K562 (cell line): Measurements from ENCODE around the gene PTP4A2. TPM values are rescaled to one million over a fixed set of nuclear protein-coding genes. Genes with fewer than 3 reads are reported as not detected.

ENCODE experiments used
- CBX5 ChIP-seq: IDR thresholded peaks from 2 replicates; pipeline ENCODE4 v1.6.1; 2014; ENCODE audit warnings: low read depth, borderline replicate concordance
- CEBPB ChIP-seq: fragments of 450-650 bp; IDR thresholded peaks from 2 replicates; pipeline ENCODE4 v1.6.1; 2016; ENCODE audit warnings: missing genetic modification characterization, missing compliant biosample characterization
- HSF4 ChIP-seq: fragments of 250-450 bp; sonication (Bioruptor Pico); IDR thresholded peaks from 2 replicates; pipeline ENCODE4 v2.1.2; 2022; ENCODE audit warnings: mild to moderate bottlenecking, moderate library complexity, borderline replicate concordance
- ILF3 ChIP-seq: fragments of 450-650 bp; IDR thresholded peaks from 2 replicates; pipeline ENCODE4 v1.6.1; 2018; ENCODE audit warnings: antibody characterized with exemption, mild to moderate bottlenecking, moderate library complexity, borderline replicate concordance
- NFATC3 ChIP-seq: fragments of 450-650 bp; IDR thresholded peaks from 2 replicates; pipeline ENCODE4 v1.6.1; 2017; ENCODE audit warnings: mild to moderate bottlenecking
- NR2C1 ChIP-seq, 2 experiments: fragments of 450-650 bp; IDR thresholded peaks; 2 replicates each; pipeline ENCODE4 v1.6.1; 2017; ENCODE audit warnings: mild to moderate bottlenecking in 2 of 2, antibody characterized with exemption in 1 of 2, inconsistent platforms in 1 of 2, missing compliant biosample characterization in 1 of 2, missing genetic modification characterization in 1 of 2
- PHB2 ChIP-seq: fragments of 450-650 bp; IDR thresholded peaks from 2 replicates; pipeline ENCODE4 v1.6.1; 2017; ENCODE audit warnings: low read depth
- PHF20 ChIP-seq: fragments of 450-650 bp; IDR thresholded peaks from 2 replicates; pipeline ENCODE4 v1.6.1; 2018; ENCODE audit not compliant: partially characterized antibody
- PYGO2 ChIP-seq: fragments of 450-650 bp; IDR thresholded peaks from 2 replicates; pipeline ENCODE4 v1.6.1; 2016; ENCODE audit warnings: mild to moderate bottlenecking, missing genetic modification characterization, moderate library complexity, missing compliant biosample characterization
- RAD51 ChIP-seq: fragments of 450-650 bp; IDR thresholded peaks from 2 replicates; pipeline ENCODE4 v1.7.1; 2016; ENCODE audit warnings: low read depth, mild to moderate bottlenecking, borderline replicate concordance
- RCOR1 ChIP-seq, 2 experiments: IDR thresholded peaks; 2 replicates each; pipeline ENCODE4 v1.6.1; 2012; ENCODE audit warnings: low read depth in 2 of 2, low read length in 2 of 2, borderline replicate concordance in 1 of 2, improper control_type of control experiment in 1 of 2
- RHOXF2B ChIP-seq: fragments of 250-450 bp; sonication (Bioruptor Pico); conservative IDR thresholded peaks from 2 replicates; pipeline ENCODE4 v1.5.1; 2021
- SIN3B ChIP-seq: fragments of 450-650 bp; IDR thresholded peaks from 2 replicates; pipeline ENCODE4 v1.6.1; 2017; ENCODE audit warnings: low read depth, mild to moderate bottlenecking, moderate library complexity
- SRSF3 ChIP-seq: fragments of 200-400 bp; formaldehyde crosslinking; IDR thresholded peaks from 2 replicates; pipeline ENCODE4 v1.6.1; 2016; ENCODE audit warnings: mild to moderate bottlenecking, low read length, moderate library complexity; ENCODE audit not compliant: insufficient read depth
- TAF1 ChIP-seq: IDR thresholded peaks from 2 replicates; pipeline ENCODE4 v1.6.1; 2011; ENCODE audit warnings: mild to moderate bottlenecking, low read length, moderate library complexity; ENCODE audit not compliant: insufficient read depth, control insufficient read depth, severe bottlenecking; ENCODE audit errors: extremely low read depth
- TEAD2 ChIP-seq: fragments of 450-650 bp; IDR thresholded peaks from 2 replicates; pipeline ENCODE4 v1.6.1; 2016; ENCODE audit warnings: missing genetic modification characterization, control low read depth, missing compliant biosample characterization
- TRIM24 ChIP-seq, 2 experiments: fragments of 450-650 bp; IDR thresholded peaks; 2 replicates each; pipeline ENCODE4 v1.6.1; 2016
- XRCC3 ChIP-seq: fragments of 450-650 bp; IDR thresholded peaks from 2 replicates; pipeline ENCODE4 v1.6.1; 2017; ENCODE audit warnings: mild to moderate bottlenecking, moderate library complexity
- ZKSCAN1 ChIP-seq: fragments of 150-350 bp; IDR thresholded peaks from 2 replicates; pipeline ENCODE4 v1.6.1; 2016; ENCODE audit warnings: low read depth, low read length
- ZNF551 ChIP-seq: fragments of 250-450 bp; sonication (Bioruptor Pico); IDR thresholded peaks from 2 replicates; pipeline ENCODE4 v1.5.0; 2021; ENCODE audit warnings: mild to moderate bottlenecking, moderate library complexity
- polyA plus RNA-seq, 8 experiments: library from polyadenylated mRNA; depleted of rRNA in 4 of 8; stranded (reverse) in 5 of 8; unstranded in 3 of 8; fragments of >200 nt; fragmentation: Nextera tagmentation in 2 of 8; fragmentation: Illumina TruSeq in 1 of 8; extraction: Ambion mirVana in 2 of 8; extraction: Trizol in 1 of 8; gene quantifications; 2 replicates each; pipeline versions ENCODE4 v1.2.1 to v1.2.3, GENCODE V29; 2011 to 2014; ENCODE audit warnings: inconsistent platforms in 1 of 8, missing spikeins in 1 of 8
- total RNA-seq, 7 experiments: library from RNA; depleted of rRNA in 6 of 7; stranded (reverse); fragments of >200 nt in 6 of 7; fragmentation: Illumina TruSeq in 2 of 7; extraction: Trizol in 2 of 7; gene quantifications; 2 replicates each; pipeline versions ENCODE4 v1.2.1 to v1.2.3, GENCODE V29; 2011 to 2021; ENCODE audit warnings: low replicate concordance in 1 of 7
- TF ChIP-seq, protein P1 (sequence below): sonication (generic); formaldehyde crosslinking; IDR thresholded peaks from 2 replicates; pipeline ENCODE4 v1.8.0; 2022; ENCODE audit warnings: mild to moderate bottlenecking, missing genetic modification reagents
- TF ChIP-seq, protein P2 (sequence below): fragments of 250-450 bp; sonication (Bioruptor Pico); IDR thresholded peaks from 2 replicates; pipeline ENCODE4 v1.5.0; 2022; ENCODE audit warnings: mild to moderate bottlenecking
- TF ChIP-seq, protein P3 (sequence below): fragments of 450-650 bp; formaldehyde crosslinking; IDR thresholded peaks from 2 replicates; pipeline ENCODE4 v1.4.0; 2020; ENCODE audit warnings: mild to moderate bottlenecking, mixed read lengths

PTP4A2 gene
- total and polyA plus RNA-seq, 9 of the 15 experiments (the other 6 are each of a cell fraction or from before 2014, with no cell fraction given) = 197 to 870 (median 480) TPM

DNA sequence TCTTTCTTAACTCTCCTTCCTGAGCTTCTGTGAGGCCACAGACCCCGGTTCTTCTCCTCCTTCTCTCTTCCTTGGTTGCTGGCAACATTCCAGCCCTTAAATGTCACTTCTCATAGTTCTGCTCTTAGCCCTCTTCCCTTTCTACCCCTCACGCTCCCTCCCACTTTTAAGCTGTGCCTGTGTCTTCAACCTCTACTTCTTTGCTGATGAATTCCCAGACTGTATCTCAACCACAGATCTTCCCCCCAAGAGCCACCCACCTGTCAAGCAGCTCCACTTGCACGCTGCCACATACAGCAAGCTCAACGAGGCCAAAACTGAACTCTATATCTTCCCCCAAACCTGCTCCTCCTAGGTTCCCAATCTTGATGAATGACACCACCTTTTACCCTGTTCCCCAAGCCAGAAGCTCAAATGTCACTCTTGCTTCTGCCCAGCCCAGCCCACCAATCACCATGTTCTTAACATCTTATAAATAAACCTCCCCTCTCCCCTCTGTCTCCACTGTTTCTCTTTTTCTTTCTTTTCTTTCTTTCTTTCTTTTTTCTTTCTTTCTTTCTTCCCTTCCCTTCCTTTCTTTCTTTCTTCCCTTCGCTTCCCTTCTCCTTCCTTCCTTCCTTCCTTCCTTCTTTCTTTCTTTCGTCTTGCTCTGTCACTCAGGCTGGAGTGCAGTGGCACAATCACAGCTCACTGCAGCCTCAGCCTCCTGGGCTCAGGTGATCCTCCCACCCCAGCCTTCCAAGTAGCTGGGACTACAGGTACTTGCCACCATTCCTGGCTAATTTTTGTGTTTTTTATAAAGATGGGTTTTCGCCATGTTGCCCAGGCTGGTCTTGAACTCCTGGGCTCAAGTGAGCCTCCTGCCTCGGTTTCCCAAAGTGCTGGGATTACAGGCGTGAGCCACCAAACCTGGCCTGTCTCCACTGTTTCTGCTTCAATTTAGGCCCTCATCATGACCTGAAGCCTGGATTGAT is 19.8 kb upstream of the PTP4A2 start (continued):
- TF ChIP-seq RAD51 (0 out of 2 replicates have a peak, but pooled peaks have one; percentile 7), ZKSCAN1 (no peak), PHB2 (peak; percentile 73; the same call in 1 of the 2 replicates), PYGO2 (peak; percentile 53; the same call in 1 of the 2 replicates), SIN3B (no peak), NFATC3 (no peak), ZNF551 (CRISPR knock-in tag) (no peak), TRIM24 (IDR thresholded peaks at IDR 0.05) (peak; percentile 8 to 44; a peak in 2 of 4 replicates), ILF3 (no peak), RCOR1 (IDR thresholded peaks at IDR 0.05; ENCODE audit: borderline replicate concordance in 1 of 2, low read depth in 2 of 2, low read length in 2 of 2) (peak in 1 of 2 experiments; percentile 64; a peak in 2 of 4 replicates), TEAD2 (tag) (no peak), HSF4 (no peak), TAF1 (no peak), RHOXF2B (CRISPR knock-in tag) (no peak), CEBPB (tag) (no peak), XRCC3 (no peak), PHF20 (no peak), SRSF3 (no peak), NR2C1 (IDR thresholded peaks at IDR 0.05) (no peak; the same call in 1 of the 2 replicates), NR2C1 (tag; IDR thresholded peaks at IDR 0.05) (peak; percentile 33; the same call in 1 of the 2 replicates), CBX5 (no peak)
- TF ChIP-seq, protein P1, sequence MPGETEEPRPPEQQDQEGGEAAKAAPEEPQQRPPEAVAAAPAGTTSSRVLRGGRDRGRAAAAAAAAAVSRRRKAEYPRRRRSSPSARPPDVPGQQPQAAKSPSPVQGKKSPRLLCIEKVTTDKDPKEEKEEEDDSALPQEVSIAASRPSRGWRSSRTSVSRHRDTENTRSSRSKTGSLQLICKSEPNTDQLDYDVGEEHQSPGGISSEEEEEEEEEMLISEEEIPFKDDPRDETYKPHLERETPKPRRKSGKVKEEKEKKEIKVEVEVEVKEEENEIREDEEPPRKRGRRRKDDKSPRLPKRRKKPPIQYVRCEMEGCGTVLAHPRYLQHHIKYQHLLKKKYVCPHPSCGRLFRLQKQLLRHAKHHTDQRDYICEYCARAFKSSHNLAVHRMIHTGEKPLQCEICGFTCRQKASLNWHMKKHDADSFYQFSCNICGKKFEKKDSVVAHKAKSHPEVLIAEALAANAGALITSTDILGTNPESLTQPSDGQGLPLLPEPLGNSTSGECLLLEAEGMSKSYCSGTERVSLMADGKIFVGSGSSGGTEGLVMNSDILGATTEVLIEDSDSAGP = no peak
- TF ChIP-seq, protein P2, sequence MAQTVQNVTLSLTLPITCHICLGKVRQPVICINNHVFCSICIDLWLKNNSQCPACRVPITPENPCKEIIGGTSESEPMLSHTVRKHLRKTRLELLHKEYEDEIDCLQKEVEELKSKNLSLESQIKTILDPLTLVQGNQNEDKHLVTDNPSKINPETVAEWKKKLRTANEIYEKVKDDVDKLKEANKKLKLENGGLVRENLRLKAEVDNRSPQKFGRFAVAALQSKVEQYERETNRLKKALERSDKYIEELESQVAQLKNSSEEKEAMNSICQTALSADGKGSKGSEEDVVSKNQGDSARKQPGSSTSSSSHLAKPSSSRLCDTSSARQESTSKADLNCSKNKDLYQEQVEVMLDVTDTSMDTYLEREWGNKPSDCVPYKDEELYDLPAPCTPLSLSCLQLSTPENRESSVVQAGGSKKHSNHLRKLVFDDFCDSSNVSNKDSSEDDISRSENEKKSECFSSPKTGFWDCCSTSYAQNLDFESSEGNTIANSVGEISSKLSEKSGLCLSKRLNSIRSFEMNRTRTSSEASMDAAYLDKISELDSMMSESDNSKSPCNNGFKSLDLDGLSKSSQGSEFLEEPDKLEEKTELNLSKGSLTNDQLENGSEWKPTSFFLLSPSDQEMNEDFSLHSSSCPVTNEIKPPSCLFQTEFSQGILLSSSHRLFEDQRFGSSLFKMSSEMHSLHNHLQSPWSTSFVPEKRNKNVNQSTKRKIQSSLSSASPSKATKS (CRISPR knock-in tag) = no peak
- TF ChIP-seq, protein P3, sequence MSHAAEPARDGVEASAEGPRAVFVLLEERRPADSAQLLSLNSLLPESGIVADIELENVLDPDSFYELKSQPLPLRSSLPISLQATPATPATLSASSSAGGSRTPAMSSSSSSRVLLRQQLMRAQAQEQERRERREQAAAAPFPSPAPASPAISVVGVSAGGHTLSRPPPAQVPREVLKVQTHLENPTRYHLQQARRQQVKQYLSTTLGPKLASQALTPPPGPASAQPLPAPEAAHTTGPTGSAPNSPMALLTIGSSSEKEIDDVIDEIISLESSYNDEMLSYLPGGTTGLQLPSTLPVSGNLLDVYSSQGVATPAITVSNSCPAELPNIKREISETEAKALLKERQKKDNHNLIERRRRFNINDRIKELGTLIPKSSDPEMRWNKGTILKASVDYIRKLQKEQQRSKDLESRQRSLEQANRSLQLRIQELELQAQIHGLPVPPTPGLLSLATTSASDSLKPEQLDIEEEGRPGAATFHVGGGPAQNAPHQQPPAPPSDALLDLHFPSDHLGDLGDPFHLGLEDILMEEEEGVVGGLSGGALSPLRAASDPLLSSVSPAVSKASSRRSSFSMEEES (CRISPR knock-in tag) = no peak
